ENCODE results near the gene POLR1G. TPM values are rescaled to one million over a fixed set of nuclear protein-coding genes. Genes with fewer than 3 reads are reported as not detected.

Gene POLR1G
- polyA plus RNA-seq, 3 donors, result 1.5 to 6.3 (median 2.3) TPM

GRCh38 chr19:45439569-45440258 is 33.3 kb downstream of the POLR1G start:
- peak overlapping the region; percentile 61 for H3K27ac ChIP-seq (ENCODE audit: low read depth, low read length)
- WGBS, 3 donors, result 0 to 1% (median 1%) methylated on average over 44 to 78 of the region's 78 CpGs

GRCh38 chr19:45440259-45440638 is 33.8 kb downstream of the POLR1G start:
- H3K27ac ChIP-seq (ENCODE audit: low read depth, low read length), result no peak overlapping the region
- 65 to 70% (median 68%) methylated on average over 9 of the region's 9 CpGs for WGBS, 3 donors

- H3K27ac ChIP-seq (ENCODE audit: low read depth, low read length), result no peak overlapping the region
- WGBS, 3 donors, result 82 to 93% (median 92%) methylated on average over 9 of the region's 9 CpGs
Observed at GRCh38 chr19:45440873-45441654, 34.6 kb downstream of the POLR1G start.

- 72 to 80% (median 79%) methylated on average over 2 of the region's 2 CpGs for WGBS, 3 donors
Observed at GRCh38 chr19:45442408-45442777, 35.9 kb downstream of the POLR1G start.

GRCh38 chr19:45442778-45443461 is 36.5 kb downstream of the POLR1G start:
- no peak overlapping the region for H3K27ac ChIP-seq (ENCODE audit: low read depth, low read length)

More at GRCh38 chr19:45442408-45442777, 35.9 kb downstream of the POLR1G start:
- H3K27ac ChIP-seq (ENCODE audit: low read depth, low read length), result no peak overlapping the region

GRCh38 chr19:45443462-45444317 is 37.2 kb downstream of the POLR1G start:
- 1% methylated on average over 46 to 48 of the region's 49 CpGs for WGBS, 3 donors
- H3K27ac ChIP-seq (ENCODE audit: low read depth, low read length), result peak overlapping the region; percentile 71

More at GRCh38 chr19:45442778-45443461, 36.5 kb downstream of the POLR1G start:
- 11 to 16% (median 12%) methylated on average over 15 of the region's 15 CpGs for WGBS, 3 donors

GRCh38 chr19:45444318-45445041 is 38.0 kb downstream of the POLR1G start:
- WGBS, 3 donors, result 11 to 14% (median 11%) methylated on average over 33 to 47 of the region's 47 CpGs
- H3K27ac ChIP-seq (ENCODE audit: low read depth, low read length), result peak overlapping the region; percentile 71

- WGBS, 3 donors, result 95 to 97% (median 95%) methylated on average over 4 of the region's 4 CpGs
- no peak overlapping the region for H3K27ac ChIP-seq (ENCODE audit: low read depth, low read length)
Observed at GRCh38 chr19:45445139-45445538, 38.7 kb downstream of the POLR1G start.

- H3K27ac ChIP-seq (ENCODE audit: low read depth, low read length), result no peak overlapping the region
- 83 to 86% (median 83%) methylated on average over 6 of the region's 6 CpGs for WGBS, 3 donors
Observed at GRCh38 chr19:45446295-45446694, 39.9 kb downstream of the POLR1G start.

- no peak overlapping the region for H3K27ac ChIP-seq (ENCODE audit: low read depth, low read length)
- 68 to 88% (median 82%) methylated on average over 7 of the region's 7 CpGs for WGBS, 3 donors
Observed at GRCh38 chr19:45446944-45447343, 40.5 kb downstream of the POLR1G start.

GRCh38 chr19:45448425-45448756 is 41.9 kb downstream of the POLR1G start:
- H3K27ac ChIP-seq (ENCODE audit: low read depth, low read length), result no peak overlapping the region

GRCh38 chr19:45448887-45449299 is 42.4 kb downstream of the POLR1G start:
- no peak overlapping the region for H3K27ac ChIP-seq (ENCODE audit: low read depth, low read length)
- 71 to 77% (median 72%) methylated on average over 7 of the region's 7 CpGs for WGBS, 3 donors

More at GRCh38 chr19:45448425-45448756, 41.9 kb downstream of the POLR1G start:
- WGBS, 3 donors, result 84 to 93% (median 88%) methylated on average over 3 of the region's 3 CpGs

GRCh38 chr19:45450012-45450333 is 43.5 kb downstream of the POLR1G start:
- 17 to 23% (median 19%) methylated on average over 5 of the region's 5 CpGs for WGBS, 3 donors
- H3K27ac ChIP-seq (ENCODE audit: low read depth, low read length), result no peak overlapping the region

GRCh38 chr19:45451131-45451849 is 44.8 kb downstream of the POLR1G start:
- 3 to 9% (median 4%) methylated on average over 21 to 28 of the region's 28 CpGs for WGBS, 3 donors
- no peak overlapping the region for H3K27ac ChIP-seq (ENCODE audit: low read depth, low read length)

- H3K27ac ChIP-seq (ENCODE audit: low read depth, low read length), result no peak overlapping the region
- WGBS, 3 donors, result 76 to 82% (median 80%) methylated on average over 12 of the region's 12 CpGs
Observed at GRCh38 chr19:45451850-45452387, 45.5 kb downstream of the POLR1G start.

GRCh38 chr19:45455707-45456499 is 49.5 kb downstream of the POLR1G start:
- no peak overlapping the region for H3K27ac ChIP-seq (ENCODE audit: low read depth, low read length)
- WGBS, 3 donors, result 6 to 18% (median 10%) methylated on average over 27 of the region's 27 CpGs
